Suprapubic skin (tissue), 4 donors: Measurements from ENCODE around the gene GLYR1.

Experiments used
- EP300 ChIP-seq: sonication (generic); formaldehyde crosslinking; IDR thresholded peaks from one replicate; pipeline ENCODE4 v1.6.1; 2017; ENCODE audit warnings: antibody characterized with exemption
- POLR2A ChIP-seq, 2 donors: fragments of 450-650 bp; IDR thresholded peaks; one replicate each; pipeline ENCODE4 v1.6.1; 2017; ENCODE audit warnings: antibody characterized with exemption in 2 of 2, mild to moderate bottlenecking in 2 of 2, moderate library complexity in 2 of 2
- POLR2AphosphoS5 ChIP-seq, 3 donors: sonication (generic); formaldehyde crosslinking; IDR thresholded peaks; one replicate each; pipeline ENCODE4 v1.6.1; 2017; ENCODE audit warnings: antibody characterized with exemption in 3 of 3
- TF ChIP-seq, protein P1 (sequence below), 2 donors: fragments of 200-600 bp in 1 of 2; fragments of 450-650 bp in 1 of 2; sonication (generic) in 1 of 2; IDR thresholded peaks; one replicate each; pipeline ENCODE4 v1.5.1; 2016 to 2019; ENCODE audit warnings: antibody characterized with exemption in 2 of 2, mild to moderate bottlenecking in 1 of 2, moderate library complexity in 1 of 2

DNA sequence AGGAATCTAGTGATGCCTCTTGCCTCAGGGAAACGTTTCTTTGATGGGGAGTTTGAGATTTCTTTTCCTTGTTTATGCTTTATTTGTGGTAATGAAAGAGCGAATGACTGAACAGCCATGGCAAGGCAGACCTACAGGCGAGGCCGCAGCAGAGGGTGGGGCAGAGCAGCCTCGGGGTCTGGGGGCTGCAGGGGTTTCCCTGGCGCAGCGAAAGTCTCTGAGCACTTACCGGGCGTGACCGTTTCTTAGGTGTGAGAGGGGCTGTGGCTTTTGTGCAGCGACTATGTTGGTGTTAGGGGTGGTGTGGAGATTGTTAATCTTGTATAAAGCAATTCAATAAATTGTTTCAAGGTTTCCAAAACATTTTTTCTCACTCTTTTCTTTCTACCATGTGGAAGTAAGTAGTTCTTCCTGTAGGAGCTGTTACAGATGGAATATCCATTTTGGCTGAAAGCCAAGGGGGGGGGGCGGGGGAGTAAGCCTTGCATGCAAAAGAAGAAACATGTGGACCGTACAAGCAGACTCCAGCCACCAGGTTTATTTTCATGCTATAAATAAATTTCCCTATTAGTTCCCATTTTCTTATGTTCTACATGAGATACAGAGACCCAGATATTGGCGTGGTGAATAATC, 35.0 kb upstream of the GLYR1 start:
- TF ChIP-seq, protein P1, sequence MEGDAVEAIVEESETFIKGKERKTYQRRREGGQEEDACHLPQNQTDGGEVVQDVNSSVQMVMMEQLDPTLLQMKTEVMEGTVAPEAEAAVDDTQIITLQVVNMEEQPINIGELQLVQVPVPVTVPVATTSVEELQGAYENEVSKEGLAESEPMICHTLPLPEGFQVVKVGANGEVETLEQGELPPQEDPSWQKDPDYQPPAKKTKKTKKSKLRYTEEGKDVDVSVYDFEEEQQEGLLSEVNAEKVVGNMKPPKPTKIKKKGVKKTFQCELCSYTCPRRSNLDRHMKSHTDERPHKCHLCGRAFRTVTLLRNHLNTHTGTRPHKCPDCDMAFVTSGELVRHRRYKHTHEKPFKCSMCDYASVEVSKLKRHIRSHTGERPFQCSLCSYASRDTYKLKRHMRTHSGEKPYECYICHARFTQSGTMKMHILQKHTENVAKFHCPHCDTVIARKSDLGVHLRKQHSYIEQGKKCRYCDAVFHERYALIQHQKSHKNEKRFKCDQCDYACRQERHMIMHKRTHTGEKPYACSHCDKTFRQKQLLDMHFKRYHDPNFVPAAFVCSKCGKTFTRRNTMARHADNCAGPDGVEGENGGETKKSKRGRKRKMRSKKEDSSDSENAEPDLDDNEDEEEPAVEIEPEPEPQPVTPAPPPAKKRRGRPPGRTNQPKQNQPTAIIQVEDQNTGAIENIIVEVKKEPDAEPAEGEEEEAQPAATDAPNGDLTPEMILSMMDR (IDR thresholded peaks at IDR 0.05), result no peak
- TF ChIP-seq POLR2A (IDR thresholded peaks at IDR 0.05), result no peak
- no peak for TF ChIP-seq EP300
- no peak for TF ChIP-seq POLR2AphosphoS5 (IDR thresholded peaks at IDR 0.05)
